Thyroid gland (tissue), 4 donors: ENCODE data around the gene ZNF554.

Experiments used
- CTCF ChIP-seq, 6 experiments: fragments of 200-600 bp in 3 of 6; fragments of 450-650 bp in 3 of 6; sonication (generic) in 3 of 6; IDR thresholded peaks; one replicate each; pipeline ENCODE4 v1.5.1; 2016 to 2019; ENCODE audit warnings: antibody characterized with exemption in 6 of 6, mild to moderate bottlenecking in 2 of 6, inconsistent platforms in 1 of 6, moderate library complexity in 1 of 6
- POLR2A ChIP-seq, 2 donors: fragments of 450-650 bp; IDR thresholded peaks; one replicate each; pipeline ENCODE4 v1.6.1; 2017; ENCODE audit warnings: antibody characterized with exemption in 2 of 2, mild to moderate bottlenecking in 2 of 2, moderate library complexity in 1 of 2

GRCh38 chr19:2785244-2785997 is 34.2 kb upstream of the ZNF554 start, which contains the start of gene THOP1:
- TF ChIP-seq CTCF (IDR thresholded peaks at IDR 0.05) = peak in 1 of 6 experiments; percentile 7
- peak in 1 of 2 donors; percentile 67 for TF ChIP-seq POLR2A (IDR thresholded peaks at IDR 0.05)
